GM12878 (cell line): Measurements from ENCODE around the gene HEBP1. TPM values are rescaled to one million over a fixed set of nuclear protein-coding genes. Genes with fewer than 3 reads are reported as not detected.

ENCODE experiments used
- ATAC-seq: fragments of 200-7000 bp; cut with Tn5 transposase; 3 replicates; pipeline ENCODE4 v1.9.1; 2020; ENCODE audit warnings: mild to moderate bottlenecking, moderate library complexity
- BruUV-seq: library from RNA; stranded (reverse); fragments of 400-500 nt; replicated peaks from 2 replicates; lab custom pipeline; 2021; lab: Mats Ljungman, UMichigan
- CTCF ChIA-PET: fragments of 300-600 bp; sonication (Branson Sonifier 250); formaldehyde crosslinking; extraction: SDS; loops from one replicate; lab custom pipeline; 2021; ENCODE audit warnings: inconsistent platforms; lab: Yijun Ruan, JAX
- POLR2A ChIA-PET: fragments of 350-600 bp; formaldehyde crosslinking; extraction: SDS; loops from one replicate; lab custom pipeline; 2021; ENCODE audit warnings: inconsistent platforms; lab: Charles Lee
- RAD21 ChIA-PET: fragments of 300-600 bp; sonication (Branson Sonifier 250); formaldehyde crosslinking; loops from one replicate; lab custom pipeline; 2023; ENCODE audit warnings: antibody characterized with exemption; ENCODE audit not compliant: unreplicated experiment; lab: Charles Lee
- SMC1A ChIA-PET: fragments of 300-600 bp; sonication (Branson Sonifier 250); formaldehyde crosslinking; loops from one replicate; lab custom pipeline; 2023; ENCODE audit not compliant: unreplicated experiment, uncharacterized antibody; lab: Charles Lee
- DNase-seq: peaks from one replicate; pipeline ENCODE4 v3.0.0-alpha.2; 2011; ENCODE audit warnings: low read depth, low spot score
- FAIRE-seq: peaks from 3 replicates; lab custom pipeline; 2011; peaks lifted over from hg19 to GRCh38; lab: Jason Lieb, UNC
- H2AFZ ChIP-seq: 2 replicates; pipeline ENCODE4 v1.6.0; 2011; ENCODE audit warnings: low read depth, low read length, control low read depth; ENCODE audit not compliant: control insufficient read depth
- H3K27ac ChIP-seq: 2 replicates; pipeline ENCODE4 v1.5.1; 2011; ENCODE audit warnings: control low read depth; ENCODE audit not compliant: control insufficient read depth, insufficient read depth
- H3K27me3 ChIP-seq, 2 experiments: replicated peaks in 1 of 2; 2 replicates each; pipeline versions ENCODE4 v1.6.0 to v1.6.1; 2011; ENCODE audit warnings: low read length in 1 of 2; ENCODE audit not compliant: control insufficient read depth in 2 of 2, insufficient read depth in 2 of 2
- H3K36me3 ChIP-seq, 2 experiments: 2 replicates each; pipeline ENCODE4 v1.5.1; 2011; ENCODE audit warnings: low read length in 1 of 2; ENCODE audit not compliant: control insufficient read depth in 2 of 2, insufficient read depth in 2 of 2
- H3K4me1 ChIP-seq: 2 replicates; pipeline ENCODE4 v1.6.1; 2011; ENCODE audit warnings: mild to moderate bottlenecking, low read length, moderate library complexity, mixed read lengths; ENCODE audit not compliant: control insufficient read depth, insufficient read depth
- H3K4me2 ChIP-seq: 2 replicates; pipeline ENCODE4 v1.6.0; 2011; ENCODE audit warnings: control low read depth; ENCODE audit not compliant: control insufficient read depth, insufficient read depth
- H3K4me3 ChIP-seq: fragments of 200-600 bp; sonication (generic); 2 replicates; pipeline ENCODE4 v1.5.1; 2016
- H3K79me2 ChIP-seq: 2 replicates; pipeline ENCODE4 v1.6.0; 2011; ENCODE audit warnings: low read length; ENCODE audit not compliant: control insufficient read depth, insufficient read depth
- H3K9ac ChIP-seq: 2 replicates; pipeline ENCODE4 v1.8.0; 2011; ENCODE audit warnings: low read length, control low read depth, mixed read lengths; ENCODE audit not compliant: control insufficient read depth, insufficient read depth
- H3K9me3 ChIP-seq: replicated peaks from 3 replicates; pipeline ENCODE4 v1.5.1; 2011; ENCODE audit warnings: mild to moderate bottlenecking, low read length; ENCODE audit not compliant: control insufficient read depth, insufficient read depth
- H4K20me1 ChIP-seq: 2 replicates; pipeline ENCODE4 v1.6.0; 2011; ENCODE audit not compliant: control insufficient read depth, insufficient read depth
- ASH2L ChIP-seq: fragments of 300-600, 200-600 bp; sonication (generic); IDR thresholded peaks from 2 replicates; pipeline ENCODE4 v1.6.1; 2017; ENCODE audit warnings: low read depth, mild to moderate bottlenecking, borderline replicate concordance
- BCLAF1 ChIP-seq: fragments of 450-650 bp; IDR thresholded peaks from 2 replicates; pipeline ENCODE4 v1.6.1; 2017; ENCODE audit warnings: antibody characterized with exemption, mild to moderate bottlenecking, moderate library complexity
- CBX5 ChIP-seq: sonication (generic); IDR thresholded peaks from 2 replicates; pipeline ENCODE4 v1.6.1; 2016; ENCODE audit warnings: low read depth, moderate library complexity, mild to moderate bottlenecking, inconsistent platforms
- CEBPZ ChIP-seq: fragments of 150-350 bp; IDR thresholded peaks from 2 replicates; pipeline ENCODE4 v1.6.1; 2016; ENCODE audit warnings: low read depth, low read length
- ESRRA ChIP-seq: IDR thresholded peaks from 2 replicates; pipeline ENCODE4 v1.6.1; 2012; ENCODE audit warnings: mild to moderate bottlenecking, low read length, improper control_type of control experiment
- EZH2 ChIP-seq: IDR thresholded peaks from 2 replicates; pipeline ENCODE4 v1.6.1; 2012; ENCODE audit warnings: low read depth, mild to moderate bottlenecking, control low read depth, inconsistent platforms, low read length, borderline replicate concordance; ENCODE audit not compliant: control insufficient read depth
- FOXK2 ChIP-seq: fragments of 450-650 bp; IDR thresholded peaks from 2 replicates; pipeline ENCODE4 v1.6.1; 2017; ENCODE audit warnings: mild to moderate bottlenecking, moderate library complexity
- IKZF1 ChIP-seq: fragments of 450-650 bp; conservative IDR thresholded peaks from 2 replicates; pipeline ENCODE4 v1.6.1; 2017; ENCODE audit warnings: antibody characterized with exemption, mild to moderate bottlenecking
- TCF7 ChIP-seq: IDR thresholded peaks from 2 replicates; pipeline ENCODE4 v1.6.1; 2014; ENCODE audit warnings: antibody characterized with exemption, borderline replicate concordance
- USF1 ChIP-seq: IDR thresholded peaks from 2 replicates; pipeline ENCODE4 v1.6.1; 2011; ENCODE audit warnings: borderline replicate concordance, low read depth, mild to moderate bottlenecking, moderate library complexity, mixed read lengths, low read length; ENCODE audit not compliant: insufficient read depth; ENCODE audit errors: extremely low read length
- YBX1 ChIP-seq: fragments of 450-650 bp; IDR thresholded peaks from 2 replicates; pipeline ENCODE4 v1.6.1; 2016; ENCODE audit warnings: antibody characterized with exemption
- ZNF592 ChIP-seq: fragments of 450-650 bp; IDR thresholded peaks from 2 replicates; pipeline ENCODE4 v1.6.1; 2017; ENCODE audit warnings: mild to moderate bottlenecking, moderate library complexity
- WGBS: methylation state at CpG from one replicate; pipeline ENCODE4 v1.1.6; 2016; ENCODE audit warnings: low lambda C conversion rate; ENCODE audit not compliant: insufficient replicate concordance, insufficient coverage; ENCODE audit errors: missing lambda C conversion rate; 5-methylcytosine and 5-hydroxymethylcytosine counted together
- in situ Hi-C: fragments of 300-500 bp; cut with MboI; formaldehyde crosslinking; loops from 9 replicates; pipeline ENCODE4 v1.14.3; 2018; ENCODE audit warnings: mixed read lengths
- intact Hi-C: fragments of 100-400 bp; cut with micrococcal nuclease; formaldehyde crosslinking; loops from one replicate; pipeline ENCODE4 v1.14.2; 2022; ENCODE audit not compliant: unreplicated experiment
- polyA plus RNA-seq, 11 experiments: library from polyadenylated mRNA; depleted of rRNA in 4 of 11; unstranded in 6 of 11; stranded (reverse) in 5 of 11; fragments of >200 nt; fragmentation: Nextera tagmentation in 4 of 11; fragmentation: Illumina TruSeq in 1 of 11; extraction: Ambion mirVana in 4 of 11; extraction: Trizol in 1 of 11; gene quantifications; 1 replicate in 1 of 11; 2 replicates in 10 of 11; pipeline versions ENCODE4 v1.2.1 to v1.2.3, GENCODE V29; 2011 to 2016; ENCODE audit warnings: inconsistent platforms in 2 of 11, missing spikeins in 2 of 11, low read depth in 1 of 11
- total RNA-seq, 4 experiments: library from RNA; depleted of rRNA in 3 of 4; stranded (reverse); fragments of >200 nt in 3 of 4; fragmentation: Illumina TruSeq in 1 of 4; extraction: Trizol in 1 of 4; gene quantifications; 2 replicates each; pipeline versions ENCODE4 v1.2.1 to v1.2.3, GENCODE V29; 2013 to 2021

Gene HEBP1
- total and polyA plus RNA-seq, 10 of the 15 experiments (the other 5 are each of a cell fraction or from before 2014, with no cell fraction given): 0.07 to 0.32 (median 0.18) TPM; not detected in 5

GRCh38 chr12:12947902-12948301 is 52.2 kb downstream of the HEBP1 start:
- no peaks in the 10 kb centered on the region for H3K4me1 ChIP-seq
- H3K27me3 ChIP-seq: peaks cover 0 to 4% of the 10 kb centered on the region in 2 experiments; a peak in 2 of 4 replicates
- ChIA-PET RAD21 (no interaction called here), CTCF (no interaction called here), POLR2A (interaction anchor here (0.6 kb wide), 1 partner anchor 23 kb away, joined by 4 read pairs; no protein-coding TSS in a partner anchor), SMC1A (no interaction called here)
- no peak overlapping the region for H3K4me3 ChIP-seq
- ATAC-seq (no peak), DNase-seq (no peak), FAIRE-seq (no peak)
- no TSS peak for BruUV-seq
- no peaks in the 10 kb centered on the region for H4K20me1 ChIP-seq
- no peaks in the 10 kb centered on the region for H3K79me2 ChIP-seq
- in situ Hi-C loops (no loop called here), intact Hi-C loops (no loop called here)
- H3K36me3 ChIP-seq: no peaks in the 10 kb centered on the region
- H3K9ac ChIP-seq: no peak overlapping the region
- H3K27ac ChIP-seq: no peak overlapping the region
- no peak overlapping the region for H2AFZ ChIP-seq
- H3K9me3 ChIP-seq: no peaks in the 10 kb centered on the region
- WGBS: 64% methylated on average over 4 of the region's 4 CpGs
- no peak overlapping the region for H3K4me2 ChIP-seq
- TF ChIP-seq ESRRA (no peak), IKZF1 (no peak), CEBPZ (no peak), YBX1 (no peak), CBX5 (no peak), TCF7 (no peak), BCLAF1 (no peak), USF1 (no peak), ZNF592 (no peak), ASH2L (no peak), EZH2 (no peak), FOXK2 (no peak)
